NK-92 (cell line): ENCODE measurements around the gene HDAC4.
"Not testable (repeated sequence)": the region's sequence is repeated elsewhere in the genome, so short reads cannot be mapped to it uniquely, and the experiment has no call there.

Source experiments
- DNase-seq: peaks from one replicate; lab custom pipeline; 2025; ENCODE audit not compliant: unreplicated experiment; lab: John Stamatoyannopoulos, UW

Gene HDAC4

GRCh38 chr2:239400596-239401066 is at the start of gene HDAC4:
Gene HDAC4 (minus strand): TSS chr2:239401020. CDS start chr2:239352699, 48,321 bp downstream.
- DNase-seq = no peak

DNA sequence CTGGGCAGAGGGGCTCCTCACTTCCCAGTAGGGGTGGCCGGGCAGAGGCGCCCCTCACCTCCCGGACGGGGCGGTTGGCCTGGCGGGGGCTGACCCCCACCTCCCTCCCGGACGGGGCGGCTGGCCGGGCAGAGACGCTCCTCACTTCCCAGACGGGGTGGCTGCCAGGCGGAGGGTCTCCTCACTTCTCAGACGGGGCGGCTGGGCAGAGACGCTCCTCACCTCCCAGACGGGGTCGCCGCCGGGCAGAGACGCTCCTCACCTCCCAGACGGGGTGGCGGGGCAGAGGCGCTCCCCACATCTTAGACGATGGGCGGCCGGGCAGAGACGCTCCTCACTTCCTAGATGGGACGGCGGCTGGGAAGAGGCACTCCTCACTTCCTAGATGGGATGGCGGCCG is 48.6 kb upstream of the HDAC4 start:
- DNase-seq = not testable (repeated sequence)

DNA sequence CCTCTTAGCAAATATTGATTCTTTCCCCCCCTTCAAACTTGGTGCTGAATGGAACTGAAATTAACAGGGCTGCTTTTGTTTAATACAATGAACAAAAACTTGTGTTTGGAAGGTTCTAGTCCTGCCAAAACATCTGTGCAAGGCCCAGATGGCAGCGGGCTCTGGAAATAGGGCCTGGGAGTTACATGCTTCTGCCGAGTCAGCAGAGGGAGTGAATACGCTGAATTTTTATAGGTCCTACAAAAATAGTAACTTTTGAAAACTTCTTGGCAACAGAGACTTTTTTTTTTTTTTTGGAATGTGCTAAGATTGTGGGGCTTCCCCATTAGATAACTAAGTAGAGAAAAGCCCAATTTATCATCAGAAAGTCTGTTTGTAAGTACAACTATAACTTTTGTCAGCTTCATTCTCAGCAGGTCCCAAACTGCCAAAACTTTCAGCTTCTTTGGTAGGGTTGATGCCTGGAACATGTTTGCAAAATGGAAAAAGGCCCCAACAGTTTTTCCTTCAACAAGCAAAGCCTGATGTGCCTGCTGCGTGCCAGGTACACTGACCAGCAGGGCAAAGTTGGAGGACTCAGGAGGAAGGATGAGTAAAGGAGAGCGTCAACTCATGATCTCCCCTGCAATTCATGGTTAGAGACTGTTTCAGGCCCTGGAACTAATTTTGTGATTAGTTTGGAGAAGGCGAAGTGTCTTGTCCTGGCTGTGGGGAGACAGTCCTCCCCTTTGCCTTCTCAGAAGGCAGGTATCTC is 45.1 kb upstream of the HDAC4 start:
- no peak for DNase-seq

DNA sequence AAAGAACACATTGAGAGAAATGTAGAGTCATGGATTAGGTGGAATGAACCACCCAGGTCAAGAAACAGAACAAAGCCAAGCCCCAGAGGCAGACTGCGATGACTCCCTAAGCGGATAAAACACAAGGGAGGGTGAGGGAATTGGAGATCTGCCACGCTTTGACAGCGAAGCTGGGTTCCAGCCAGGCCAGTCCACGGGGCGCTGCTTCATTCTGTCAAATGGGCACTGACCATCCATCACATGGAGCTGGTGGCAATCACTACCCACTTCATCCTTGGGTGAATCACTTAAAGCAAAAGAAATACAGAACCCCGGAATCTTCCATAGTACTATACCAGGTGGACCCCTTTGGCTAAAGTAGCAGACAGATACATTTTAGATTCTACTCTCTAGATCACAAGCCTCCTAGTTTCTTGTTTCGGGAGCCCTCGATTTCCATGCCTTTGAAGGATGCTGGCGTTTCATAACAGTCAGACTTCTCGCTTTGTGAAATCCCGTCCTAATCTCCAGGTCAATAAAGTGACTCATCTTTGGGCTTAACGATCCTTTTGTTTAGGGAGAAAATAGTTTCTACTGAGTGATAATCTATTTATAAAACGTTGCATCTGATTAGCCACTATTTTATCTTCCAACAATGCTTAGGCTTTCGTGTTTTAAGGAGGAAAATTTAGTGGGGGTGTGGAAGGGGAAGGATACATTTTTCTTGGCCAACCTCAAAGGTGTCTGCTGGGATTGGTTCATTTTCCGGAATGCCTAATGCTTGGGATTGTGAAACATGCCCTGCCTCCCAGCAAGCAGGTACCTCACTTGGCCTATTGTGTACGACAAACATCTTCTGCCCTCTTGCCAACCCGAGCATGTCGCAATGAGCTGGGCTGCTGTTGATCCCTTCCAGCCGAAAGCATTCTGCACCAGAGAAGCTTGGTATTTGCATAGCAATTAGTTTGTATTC is 44.1 kb upstream of the HDAC4 start:
- DNase-seq = no peak

- DNase-seq = no peak
Measured at GRCh38 chr2:239443666-239444567, 43.1 kb upstream of the HDAC4 start.

- DNase-seq = no peak
Measured at GRCh38 chr2:239443102-239443620, 42.3 kb upstream of the HDAC4 start.

DNA sequence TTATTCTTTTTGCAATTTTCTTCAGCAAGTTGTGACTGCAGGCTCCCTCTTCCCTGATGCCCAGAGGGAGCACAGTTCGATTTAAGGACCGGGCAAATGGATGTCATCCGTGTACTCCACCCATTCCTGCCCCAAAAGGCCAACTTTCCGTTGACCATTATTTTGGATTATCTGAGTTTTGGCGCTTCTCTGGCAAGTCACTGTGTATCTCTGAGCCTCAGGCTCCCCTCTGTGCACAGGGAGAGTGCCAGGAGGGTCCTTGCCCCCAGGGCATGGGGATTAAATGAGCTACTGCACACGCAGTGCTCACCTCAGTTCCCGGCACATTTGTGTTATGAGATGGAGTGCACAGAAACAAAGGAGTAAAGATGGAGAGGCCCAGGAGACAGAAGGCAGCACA is 41.4 kb upstream of the HDAC4 start:
- no peak for DNase-seq

DNA sequence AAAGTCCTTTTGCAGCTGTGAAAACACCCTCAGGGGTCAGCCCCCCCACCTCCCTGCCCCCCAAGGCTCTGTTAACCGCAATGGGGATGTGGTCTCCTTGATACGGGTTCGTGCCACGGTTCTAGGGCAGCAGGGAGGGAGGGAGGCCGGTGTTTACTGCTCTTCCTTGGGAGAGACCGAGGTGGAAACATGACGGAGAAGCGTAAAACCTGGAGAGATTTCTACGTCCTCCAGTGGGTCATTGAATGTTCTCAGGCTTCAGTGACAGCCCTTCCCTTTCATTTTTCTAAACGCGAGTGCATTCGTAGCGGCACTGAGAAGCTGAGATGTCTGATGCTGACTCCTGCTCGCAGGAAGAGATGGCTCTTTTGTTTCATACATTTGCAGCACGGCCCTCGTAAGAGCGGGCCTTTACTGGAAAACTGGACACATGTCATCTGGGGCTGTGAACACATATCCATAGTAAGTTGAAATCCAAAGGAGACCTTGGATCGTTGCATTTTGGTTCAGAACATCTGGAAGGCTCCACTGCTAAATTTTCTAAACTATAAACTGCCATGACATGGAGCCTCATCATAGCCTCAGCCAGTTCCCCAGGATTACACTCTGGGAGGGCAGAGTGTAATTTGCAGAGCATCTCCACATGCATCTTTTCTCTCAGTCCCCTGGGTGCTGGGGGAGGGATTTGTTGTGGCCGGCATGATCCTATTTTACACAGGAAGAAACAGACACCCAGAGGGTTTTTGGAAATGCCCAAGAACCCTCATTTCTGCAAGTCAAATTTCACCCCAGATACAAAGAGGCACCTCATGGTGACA is 40.6 kb upstream of the HDAC4 start:
- DNase-seq = no peak

DNA sequence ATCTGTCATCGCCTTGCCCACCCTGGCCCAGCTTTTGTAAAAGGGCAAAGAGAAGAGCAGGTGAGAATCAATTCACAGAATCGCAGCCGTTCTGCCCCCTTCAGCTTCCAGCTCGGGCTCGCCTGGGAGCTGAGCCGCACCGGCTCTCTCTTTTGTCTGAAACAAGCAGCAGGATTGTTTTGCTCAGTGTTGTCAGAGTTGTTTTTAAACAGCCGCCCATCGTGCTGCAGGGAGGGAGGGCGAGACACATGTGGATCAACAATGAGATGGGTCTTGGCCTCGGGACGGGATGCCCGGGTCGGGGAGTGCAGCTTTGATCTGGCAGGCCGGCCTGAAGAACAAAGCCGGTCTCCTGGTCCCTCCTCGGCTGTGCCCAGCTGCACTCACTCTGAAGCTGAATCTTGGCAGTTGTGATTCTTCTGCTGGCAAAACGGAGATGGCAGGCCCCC is 39.7 kb upstream of the HDAC4 start:
- DNase-seq = no peak

GRCh38 chr2:239439754-239440315 is 39.0 kb upstream of the HDAC4 start:
- DNase-seq = no peak

DNA sequence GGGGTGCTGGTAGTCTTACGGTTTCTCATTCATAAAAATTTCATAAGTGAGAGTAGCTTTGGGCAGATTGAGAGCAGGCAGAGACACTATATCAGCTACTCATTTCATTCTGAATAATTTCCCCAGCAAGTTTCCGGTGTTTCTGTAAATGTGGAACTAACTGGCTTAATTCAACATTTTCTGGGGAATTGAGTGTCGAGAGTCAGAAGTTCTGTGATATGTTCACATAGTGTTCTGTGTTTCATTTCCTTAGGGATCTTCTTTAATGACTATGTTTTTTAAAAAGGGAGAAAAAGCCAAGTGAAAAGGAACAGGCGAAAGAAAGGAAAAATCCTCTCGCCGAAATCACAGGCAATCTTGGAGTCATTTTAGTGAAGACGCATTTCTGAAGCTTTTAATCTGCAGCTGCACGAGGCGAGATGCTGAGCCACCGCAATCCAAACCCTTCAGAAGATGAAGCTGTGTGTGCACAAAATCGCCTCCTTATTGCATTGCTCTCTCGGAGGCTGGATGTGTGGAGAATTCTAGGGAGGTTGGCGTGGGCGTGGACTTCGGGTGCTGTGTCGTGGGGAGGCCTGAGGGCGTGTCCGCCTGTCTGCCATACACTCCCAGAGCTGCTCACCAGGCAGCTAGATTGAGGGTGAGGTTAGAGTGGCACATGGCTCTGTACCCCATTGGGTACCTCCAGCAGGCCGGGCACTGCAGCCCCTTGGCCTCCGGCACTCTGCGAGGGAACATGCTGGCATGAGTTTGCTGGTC is 38.4 kb upstream of the HDAC4 start:
- DNase-seq = no peak

DNA sequence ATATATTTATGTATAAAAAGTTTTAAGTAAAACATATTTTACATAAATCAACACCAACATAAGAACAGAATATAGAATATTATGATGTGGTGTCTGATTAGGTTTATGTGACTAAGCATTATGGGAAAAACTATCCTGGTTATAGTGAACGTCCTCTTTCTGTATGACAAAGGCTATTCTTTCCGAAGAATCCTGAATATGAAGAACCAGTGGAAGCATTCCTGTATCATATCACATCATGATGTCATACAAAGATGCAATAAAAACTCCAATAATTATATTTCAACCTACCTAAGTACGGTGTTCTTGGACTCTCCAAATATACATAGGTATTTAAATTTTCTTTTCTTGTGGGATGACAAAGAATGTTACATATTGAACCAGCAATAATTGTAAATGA is 37.5 kb upstream of the HDAC4 start:
- DNase-seq = no peak

DNA sequence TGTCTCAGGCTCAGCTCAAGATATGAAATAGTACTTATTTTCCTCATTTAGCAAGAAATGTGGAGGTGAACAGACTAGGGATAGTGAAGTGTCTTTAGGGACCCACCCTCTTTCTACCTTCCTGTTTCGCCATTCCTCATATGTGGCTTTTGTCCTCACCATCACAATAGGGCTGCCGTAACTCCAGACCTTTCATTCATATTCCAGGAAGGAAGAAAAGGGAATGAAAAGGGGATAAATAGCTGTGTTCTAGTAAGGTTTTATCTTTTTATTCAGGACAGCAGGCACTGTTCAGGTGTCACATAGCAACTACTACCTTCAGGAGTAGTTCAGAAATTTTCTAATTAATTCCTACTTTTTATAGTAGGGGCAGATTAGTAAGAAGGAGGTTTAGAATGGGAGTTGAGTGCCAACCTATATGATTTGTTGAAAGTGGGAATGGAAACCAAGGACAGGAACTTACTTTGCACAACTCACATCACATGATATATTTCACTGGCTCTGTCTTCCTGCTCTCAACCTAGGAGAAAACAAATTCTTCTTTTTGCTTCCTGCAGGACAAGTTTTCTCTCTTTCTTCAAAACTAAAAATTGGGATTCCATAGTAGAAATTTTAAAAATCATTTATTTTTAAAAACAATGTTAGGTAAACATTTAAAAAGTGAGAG is 36.0 kb upstream of the HDAC4 start:
- no peak for DNase-seq

DNA sequence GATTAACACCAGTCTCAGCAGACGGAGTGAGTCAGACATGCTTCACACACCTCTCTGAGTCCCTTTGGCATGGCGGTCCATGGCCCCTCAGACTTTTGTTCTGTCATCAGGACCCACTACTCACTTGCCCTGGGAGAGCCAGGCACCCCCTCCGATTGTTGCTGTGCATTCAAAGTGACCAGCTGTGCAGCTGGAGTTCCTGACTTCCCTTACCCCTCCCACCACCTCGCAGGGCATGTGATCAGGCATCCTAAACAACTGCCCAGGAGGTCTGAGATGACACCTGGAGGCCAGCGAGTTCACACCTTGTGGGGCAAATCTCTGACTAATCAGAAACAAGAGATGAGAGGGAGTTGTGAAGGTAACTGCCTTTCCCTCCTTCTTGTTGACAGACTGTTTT is 35.3 kb upstream of the HDAC4 start:
- no peak for DNase-seq

GRCh38 chr2:239433777-239434403 is 33.1 kb upstream of the HDAC4 start:
- DNase-seq = no peak

GRCh38 chr2:239432174-239432573 is 31.4 kb upstream of the HDAC4 start:
- DNase-seq = no peak

DNA sequence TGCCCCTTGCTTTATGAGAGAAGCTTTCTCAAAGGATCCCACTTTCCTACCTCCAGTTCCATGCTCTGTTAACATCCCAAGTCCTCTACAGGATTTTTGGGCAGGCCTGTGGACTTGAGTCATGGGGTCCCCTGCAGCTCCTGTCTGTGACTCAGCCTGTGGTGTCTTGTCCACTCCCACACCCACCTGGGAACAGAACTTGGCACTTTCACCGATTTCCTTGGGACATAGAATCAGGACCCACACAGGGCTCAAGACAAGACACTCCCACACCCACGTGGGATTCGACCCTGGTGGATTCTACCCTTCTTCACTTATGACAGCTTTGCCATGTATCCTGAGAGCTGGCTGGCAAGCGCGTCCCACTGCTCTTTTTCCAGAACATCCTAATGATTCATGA is 30.7 kb upstream of the HDAC4 start:
- DNase-seq = no peak
